HL-60/S4 treated with phorbol 12-myristate 13-acetate at 8.2 ng/mL for 4 days and 3 days (cell line): ENCODE results near the gene SP3.

Experiments
- in situ Hi-C: fragments of 300-500 bp; cut with MboI; formaldehyde crosslinking; loops from 2 replicates; pipeline ENCODE4 v1.15.0; 2022; ENCODE audit warnings: low sequenced_read_pairs

The SP3 gene

GRCh38 chr2:173965372-173966025 is at the start of gene SP3:
Gene SP3, minus strand, starts transcription at chr2:173965373. Its CDS starts 202 bp downstream, at chr2:173965171.
- in situ Hi-C loops: no loop called here

GRCh38 chr2:174014699-174015070 is 49.5 kb upstream of the SP3 start:
- in situ Hi-C loops: no loop called here

GRCh38 chr2:174014011-174014698 is 49.0 kb upstream of the SP3 start:
- in situ Hi-C loops: no loop called here

DNA sequence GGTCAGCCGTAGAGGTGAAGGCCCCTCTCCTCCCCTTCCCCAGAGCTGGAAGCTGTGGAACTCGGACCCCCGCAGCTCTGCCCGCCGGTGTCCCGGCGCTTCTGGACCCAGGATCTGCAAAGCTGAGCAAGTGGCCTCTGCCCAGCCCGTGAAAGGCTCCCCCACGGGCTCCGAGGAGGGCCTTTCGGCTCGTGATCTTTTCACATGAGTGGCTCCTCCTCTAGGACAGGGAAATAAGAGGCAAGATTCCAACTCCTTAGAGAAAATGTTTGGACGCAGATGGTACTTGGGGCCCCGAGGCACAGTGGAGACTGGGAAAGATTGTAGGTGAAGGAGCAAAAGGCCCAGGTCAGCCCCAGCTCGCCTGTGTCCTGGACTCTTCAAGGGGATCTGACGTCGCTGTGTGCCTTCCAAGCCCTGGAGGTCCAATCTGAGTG is 48.2 kb upstream of the SP3 start:
- in situ Hi-C loops: no loop called here

- in situ Hi-C loops: no loop called here
These were observed 47.5 kb upstream of the SP3 start for GRCh38 chr2:174012347-174013314.

DNA sequence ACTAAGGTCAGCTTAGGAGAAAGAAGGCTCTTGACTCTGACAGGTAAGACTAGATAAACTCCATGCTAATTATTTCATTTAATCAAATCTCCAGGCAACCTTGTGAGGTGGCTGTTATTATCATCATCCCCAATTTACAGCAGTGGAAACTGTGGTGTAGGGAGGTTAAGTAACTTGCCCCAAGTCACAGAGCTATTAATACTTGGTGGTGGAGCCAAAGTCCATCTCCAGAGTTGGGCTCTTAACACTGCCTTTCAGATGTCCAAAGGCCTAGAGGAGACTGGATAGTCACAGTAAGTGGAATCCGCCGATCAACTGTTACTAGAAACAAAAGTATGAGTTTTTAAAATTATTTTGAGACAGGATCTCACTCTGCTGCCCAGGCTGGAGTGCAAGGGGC is 46.6 kb upstream of the SP3 start:
- in situ Hi-C loops: no loop called here

DNA sequence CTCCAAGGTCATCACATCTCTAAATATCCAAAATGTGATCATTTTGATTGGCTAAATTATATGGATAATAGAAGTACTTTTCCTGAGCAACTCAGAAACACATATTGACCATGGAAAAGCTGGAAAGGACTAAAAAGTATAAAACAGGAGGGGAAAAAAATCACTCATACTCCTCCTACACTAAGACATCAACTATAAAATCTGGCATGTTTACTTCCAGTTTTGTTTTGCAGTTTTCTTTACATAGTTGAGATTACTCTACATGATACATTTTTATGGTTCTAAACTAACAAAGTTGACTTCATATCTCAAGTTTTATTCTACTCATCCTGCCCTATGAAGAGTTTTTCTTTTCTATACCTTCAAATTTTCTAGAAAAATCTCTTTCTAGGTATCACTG is 46.0 kb upstream of the SP3 start:
- in situ Hi-C loops: no loop called here

GRCh38 chr2:174009488-174010223 is 44.5 kb upstream of the SP3 start:
- in situ Hi-C loops: no loop called here

GRCh38 chr2:174008720-174009119 is 43.5 kb upstream of the SP3 start:
- in situ Hi-C loops: no loop called here

DNA sequence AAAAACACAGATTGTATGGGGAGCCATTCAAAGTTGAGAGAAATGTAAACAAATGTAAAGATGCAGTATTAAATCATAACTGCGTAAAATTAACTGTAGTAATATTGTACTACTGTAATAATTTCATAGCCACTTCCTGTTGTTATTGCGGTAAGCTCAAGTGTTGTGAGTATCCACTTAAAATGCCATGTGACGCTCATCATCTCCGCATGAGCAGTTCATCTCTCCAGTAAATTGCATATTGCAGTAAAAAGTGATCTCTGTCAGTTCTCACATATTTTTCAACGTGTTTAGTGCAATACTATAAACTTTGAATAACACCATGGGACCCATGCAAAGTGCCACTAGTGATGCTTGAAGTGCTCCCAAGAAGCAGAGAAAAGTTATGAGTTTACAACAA is 41.8 kb upstream of the SP3 start:
- in situ Hi-C loops: no loop called here

- in situ Hi-C loops: no loop called here
These were observed 40.7 kb upstream of the SP3 start for GRCh38 chr2:174005801-174006419.

- in situ Hi-C loops: no loop called here
These were observed 39.9 kb upstream of the SP3 start for GRCh38 chr2:174004905-174005605.

- in situ Hi-C loops: no loop called here
These were observed 38.8 kb upstream of the SP3 start for GRCh38 chr2:174003720-174004695.

DNA sequence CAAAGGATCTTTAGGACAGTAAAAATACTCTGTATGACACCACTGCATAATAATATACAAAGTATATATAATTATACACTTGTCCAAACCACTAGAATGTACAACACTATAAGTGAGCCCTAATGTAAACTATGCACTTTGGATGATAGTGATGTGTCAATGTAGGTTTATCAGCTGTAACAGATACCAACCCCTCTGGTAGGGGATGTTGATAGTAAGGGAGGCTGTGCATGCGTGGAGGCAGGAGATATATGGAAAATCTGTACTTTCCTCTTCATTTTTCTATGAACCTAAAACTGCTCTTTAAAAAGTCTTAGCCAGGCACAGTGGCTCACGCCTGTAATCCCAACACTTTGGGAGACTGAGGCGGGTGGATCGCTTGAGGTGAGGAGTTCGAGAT is 37.5 kb upstream of the SP3 start:
- in situ Hi-C loops: no loop called here

DNA sequence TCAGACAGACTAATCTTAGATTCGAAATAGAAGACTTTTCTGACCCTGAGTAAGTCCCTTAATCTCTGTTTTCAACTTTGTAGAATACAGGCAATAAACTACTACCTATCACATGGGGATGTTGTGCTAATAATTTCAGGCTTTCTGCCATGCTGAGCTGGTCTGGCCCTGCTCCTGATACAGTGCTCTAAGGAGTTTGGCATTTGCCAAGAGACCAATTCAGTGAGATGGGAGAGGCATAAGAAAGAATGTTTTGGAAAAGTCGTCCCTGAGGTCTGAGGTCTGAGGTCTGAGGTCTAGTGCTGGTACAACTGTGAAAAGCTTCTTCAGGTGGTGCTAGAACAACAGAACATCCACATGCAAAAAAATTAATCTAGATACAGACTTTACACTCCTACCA is 35.9 kb upstream of the SP3 start:
- in situ Hi-C loops: no loop called here

DNA sequence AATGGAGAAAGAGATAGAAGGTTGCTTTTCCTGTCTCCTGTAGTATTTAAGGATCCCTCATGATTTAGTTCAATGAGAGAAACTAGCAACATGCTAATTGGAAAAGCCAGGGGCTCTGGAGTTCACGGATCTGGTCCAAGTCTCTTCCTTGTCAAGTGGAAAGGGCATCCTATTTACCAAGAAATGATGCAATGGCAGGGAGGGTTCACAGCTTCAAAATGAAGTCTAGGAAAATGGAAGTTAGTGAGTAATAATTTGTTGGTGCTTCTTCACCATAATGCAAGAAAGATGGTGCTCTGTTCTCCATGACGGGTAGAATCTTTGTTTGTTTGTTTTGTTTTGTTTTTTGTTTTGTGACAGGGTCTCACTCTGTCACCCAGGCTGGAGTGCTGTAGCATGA is 34.6 kb upstream of the SP3 start:
- in situ Hi-C loops: no loop called here

GRCh38 chr2:173999272-173999671 is 34.1 kb upstream of the SP3 start:
- in situ Hi-C loops: no loop called here

- in situ Hi-C loops: no loop called here
These were observed 33.2 kb upstream of the SP3 start for GRCh38 chr2:173998386-173998785.

DNA sequence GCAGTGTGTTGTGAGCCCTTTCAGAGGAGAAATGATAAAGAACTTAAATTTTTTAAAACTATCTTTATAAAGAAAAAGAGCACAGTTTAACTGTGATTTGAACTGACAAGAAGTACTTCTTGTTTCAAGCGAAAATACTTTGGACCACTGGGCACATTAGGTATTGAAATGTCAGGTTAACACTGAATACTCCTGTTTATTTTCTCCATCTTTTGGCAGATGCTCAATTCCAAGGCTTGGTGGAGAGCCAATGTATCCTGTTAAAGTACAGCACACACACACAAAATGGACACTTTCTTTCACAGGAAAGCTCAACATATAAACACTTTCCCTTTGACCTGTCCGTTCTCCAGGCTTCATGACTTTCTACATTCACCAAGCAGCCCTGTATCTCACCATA is 32.6 kb upstream of the SP3 start:
- in situ Hi-C loops: no loop called here
